ENCODE data around the gene AP1M2.

DNA sequence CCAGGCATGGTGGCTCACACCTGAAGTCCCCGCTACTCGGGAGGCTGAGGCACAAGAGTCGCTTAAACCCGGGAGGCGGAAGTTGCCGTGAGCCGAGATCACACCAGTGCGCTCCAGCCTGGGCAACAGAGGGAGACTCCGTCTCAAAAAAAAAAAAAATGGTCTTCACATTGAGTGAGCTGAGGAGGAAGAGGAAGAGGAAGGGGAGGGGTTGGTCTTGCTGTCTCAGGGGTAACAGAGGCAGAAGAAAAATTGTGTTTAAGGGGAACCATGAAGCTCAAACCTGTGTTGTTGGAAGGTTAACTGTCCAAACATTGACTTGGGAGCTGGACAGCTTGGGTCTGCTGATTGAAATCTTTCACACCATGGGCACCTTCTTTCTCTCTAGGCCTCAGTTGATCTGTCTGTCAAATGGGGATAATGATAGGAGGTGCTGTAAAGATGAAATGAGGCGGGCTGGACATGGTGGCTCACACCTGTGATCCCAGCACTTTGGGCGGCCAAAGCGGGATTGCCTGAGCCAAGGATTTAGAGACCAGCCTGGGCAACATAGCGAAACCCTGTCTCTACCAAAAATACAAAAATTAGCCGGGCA lies 28.4 kb upstream of the AP1M2 start:
- no peak for TF ChIP-seq CTCF (IDR thresholded peaks at IDR 0.05)
- TF ChIP-seq POLR2AphosphoS5 (IDR thresholded peaks at IDR 0.05; ENCODE audit: low read depth, low read length): no peak
